ENCODE results near the gene ELK3.

GRCh38 chr12:96295532-96296160, 101.5 kb downstream of the ELK3 start:
- TF ChIP-seq CTCF (IDR thresholded peaks at IDR 0.05; ENCODE audit: insufficient read depth, low read length): no peak
- TF ChIP-seq POLR2AphosphoS5 (IDR thresholded peaks at IDR 0.05; ENCODE audit: low read depth): no peak
- TF ChIP-seq REST (IDR thresholded peaks at IDR 0.05; ENCODE audit: insufficient replicate concordance, low read depth): no peak
- no peak for TF ChIP-seq SPI1 (IDR thresholded peaks at IDR 0.05; ENCODE audit: borderline replicate concordance, low read depth)
